GM21717 (cell line): Measurements from ENCODE around the gene PDP2.

Experiments
- ATAC-seq: cut with Tn5 transposase; IDR thresholded peaks from one replicate; pipeline ENCODE4 v1.9.1; 2021; ENCODE audit warnings: mild to moderate bottlenecking, moderate library complexity; ENCODE audit not compliant: unreplicated experiment

The PDP2 gene

GRCh38 chr16:66901626-66902025 lies 21.3 kb downstream of the PDP2 start:
- ATAC-seq = no peak

GRCh38 chr16:66902648-66903543 lies 22.6 kb downstream of the PDP2 start:
- no peak for ATAC-seq

- no peak for ATAC-seq
These were observed 23.5 kb downstream of the PDP2 start for GRCh38 chr16:66903544-66904427.

DNA sequence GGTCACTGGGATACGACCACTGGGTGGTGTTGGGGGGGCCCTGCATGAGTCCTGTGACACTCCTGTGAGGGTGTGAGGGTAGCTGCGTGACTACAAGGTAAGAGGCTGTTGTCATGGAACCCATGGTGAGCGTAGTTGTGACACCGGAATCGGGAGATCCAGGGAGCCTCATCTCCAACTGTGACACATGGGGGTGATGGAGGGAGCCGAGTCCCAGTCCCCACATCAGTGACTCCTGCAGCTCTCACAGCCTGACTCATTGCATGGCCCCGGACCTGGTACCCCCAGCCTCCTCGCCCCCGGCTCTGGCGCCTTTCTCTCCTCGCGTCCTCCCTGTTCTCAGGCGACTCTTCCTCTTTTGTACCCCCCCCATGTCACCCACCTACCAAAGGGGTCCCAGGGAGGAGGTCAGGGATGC lies 24.1 kb downstream of the PDP2 start:
- no peak for ATAC-seq

DNA sequence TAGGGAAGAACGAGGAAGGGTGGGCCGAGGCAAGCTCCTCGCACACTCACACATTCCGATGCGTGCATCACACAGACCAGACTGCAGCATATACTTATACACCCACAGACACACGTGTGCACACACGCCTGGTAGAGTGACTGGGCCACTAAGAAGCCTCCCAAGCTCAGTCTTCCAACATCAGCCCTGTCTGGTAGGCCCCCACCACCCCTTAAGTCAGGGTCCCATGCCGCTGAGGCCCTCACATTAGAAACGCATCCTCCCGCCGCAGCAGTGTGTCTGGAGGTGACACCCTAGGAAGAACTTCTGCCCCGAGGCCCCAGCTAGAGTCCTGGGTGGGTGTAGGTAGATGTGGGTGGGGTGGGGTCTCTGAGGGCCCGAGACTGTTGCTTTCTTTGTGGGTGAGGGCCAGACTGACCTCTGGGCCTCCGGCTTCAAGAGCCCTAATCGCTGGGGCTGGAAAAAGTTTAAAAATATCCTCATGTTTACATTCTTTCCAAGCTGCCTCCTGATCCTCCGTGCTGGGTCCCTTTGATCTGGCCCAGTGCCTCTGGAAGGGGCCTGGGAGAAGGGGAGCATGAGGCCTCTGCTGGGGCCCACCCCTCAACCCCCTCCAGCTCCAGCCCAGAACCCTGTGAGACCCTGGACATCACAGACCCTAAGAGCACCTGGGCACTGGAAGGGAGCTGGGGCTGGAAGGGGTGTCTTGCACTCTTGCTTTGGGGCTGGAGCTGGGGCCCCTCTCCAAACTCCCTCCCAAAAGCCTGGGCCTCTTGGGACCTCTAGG lies 24.7 kb downstream of the PDP2 start:
- ATAC-seq = no peak

DNA sequence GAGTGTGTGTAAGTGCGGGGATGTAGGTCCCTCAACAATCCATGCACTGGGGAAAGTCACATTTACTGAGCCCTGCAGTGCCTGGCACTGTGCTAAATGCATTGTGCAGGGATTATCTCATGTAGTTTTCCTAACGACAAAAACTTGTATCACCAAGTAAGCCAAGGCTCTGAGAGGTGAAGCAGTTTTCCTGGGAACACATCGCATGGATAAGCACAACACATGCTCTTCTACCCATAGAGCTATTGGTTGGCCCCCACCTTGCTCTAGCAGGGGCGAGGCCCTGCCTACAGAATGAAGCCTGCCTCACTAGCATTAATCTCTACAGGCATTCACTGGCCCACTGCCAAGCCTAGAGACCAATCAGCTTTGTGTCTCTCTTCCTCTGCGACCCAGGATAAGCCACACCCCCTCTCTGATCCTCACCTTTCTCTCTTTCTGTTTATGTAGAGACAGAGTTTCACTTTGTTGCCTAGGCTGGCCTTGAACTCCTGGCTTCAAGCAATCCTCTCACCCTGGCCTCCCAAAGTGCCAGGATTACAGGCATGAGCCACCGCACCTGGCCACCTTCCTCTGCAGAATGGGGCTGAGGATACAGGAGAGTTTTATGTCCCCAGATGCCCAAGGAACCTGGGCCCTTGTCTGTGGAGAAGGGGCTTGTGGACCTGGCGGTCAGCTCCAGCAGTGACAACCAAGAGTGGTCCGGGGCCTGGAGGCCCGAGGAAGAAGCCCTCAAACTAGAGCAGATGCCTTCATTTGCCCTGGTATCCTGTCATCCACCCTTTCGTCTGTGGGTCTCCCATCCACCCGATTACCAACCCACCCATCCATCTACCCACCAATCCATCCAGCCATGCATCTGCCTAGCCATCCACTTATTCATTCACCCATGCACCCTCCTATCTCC lies 25.6 kb downstream of the PDP2 start:
- no peak for ATAC-seq

GRCh38 chr16:66906916-66907836 lies 26.9 kb downstream of the PDP2 start:
- no peak for ATAC-seq

- ATAC-seq = no peak
These were observed 27.8 kb downstream of the PDP2 start for GRCh38 chr16:66908116-66908515.

DNA sequence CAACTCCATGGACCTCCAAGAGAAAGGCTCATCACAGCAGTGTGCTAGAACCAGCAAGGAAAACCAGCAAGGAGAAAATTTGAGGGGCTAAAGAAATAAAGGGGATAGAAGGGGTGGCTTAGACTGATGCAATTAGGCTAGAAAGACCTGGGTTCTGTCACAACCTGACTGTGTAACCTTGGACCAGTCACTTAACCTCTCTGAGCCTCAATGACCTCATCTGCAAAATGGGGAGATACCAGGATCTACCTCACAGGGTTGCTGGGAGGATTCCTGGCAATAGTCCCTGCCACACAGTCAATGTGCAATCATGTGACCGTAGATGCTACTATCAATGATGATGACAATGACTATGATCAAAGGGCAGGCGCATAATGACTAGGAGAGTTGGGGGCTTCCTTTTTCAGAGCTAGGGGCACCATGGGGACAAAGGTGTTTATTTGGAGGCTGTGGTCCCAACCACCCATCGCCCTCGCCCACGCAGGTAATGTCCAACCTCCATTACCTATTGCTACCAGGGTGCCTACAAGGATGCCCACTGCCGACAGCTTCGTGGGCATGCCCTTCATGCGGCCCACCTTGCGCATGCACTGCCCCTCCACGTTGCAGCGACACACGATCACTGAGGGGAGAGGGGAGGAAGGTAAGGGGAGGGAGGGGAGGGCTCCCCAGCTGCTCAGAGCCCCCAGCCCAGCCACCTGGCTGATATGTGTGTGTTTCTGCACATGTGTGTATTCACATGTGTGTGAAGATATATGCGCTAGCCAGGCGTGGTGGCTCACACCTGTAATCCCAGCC lies 28.6 kb downstream of the PDP2 start:
- ATAC-seq = no peak

DNA sequence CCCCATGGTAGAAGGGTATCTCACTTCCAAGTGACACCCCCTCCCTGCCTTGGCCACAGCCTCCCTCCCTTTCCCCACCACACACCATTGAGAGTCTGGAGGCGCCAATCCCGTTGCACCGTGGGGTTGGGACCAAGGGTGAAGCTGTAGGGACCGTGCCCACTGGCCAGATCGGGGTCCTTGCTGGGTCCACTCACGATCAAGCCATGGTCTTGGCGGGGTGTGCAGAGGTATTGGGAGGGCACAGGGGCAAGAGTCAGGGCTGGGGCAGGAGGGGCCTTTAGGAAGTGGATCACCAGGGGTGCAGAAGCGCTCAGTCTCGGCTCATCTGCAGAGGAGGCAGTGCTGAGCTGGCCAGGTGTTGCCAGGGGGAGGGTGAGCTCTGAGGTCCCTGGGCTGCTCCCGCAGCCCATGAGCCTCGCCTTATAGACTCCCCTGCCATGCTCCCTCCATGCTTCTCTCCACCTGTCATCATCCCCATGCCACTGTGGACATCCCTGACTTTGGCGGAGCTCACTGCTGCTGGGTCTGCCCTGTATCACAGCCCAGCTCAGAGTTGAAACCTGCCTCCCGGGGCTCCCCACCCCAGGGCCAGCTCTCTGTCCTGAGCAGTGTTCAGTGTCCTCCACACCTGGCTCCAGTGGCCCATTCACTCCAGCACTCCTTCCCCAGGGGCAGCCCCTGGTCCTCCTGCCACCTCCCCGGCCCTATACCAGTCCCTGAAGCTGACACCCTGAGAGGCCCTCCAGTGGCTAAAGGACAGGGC lies 30.0 kb downstream of the PDP2 start:
- no peak for ATAC-seq

DNA sequence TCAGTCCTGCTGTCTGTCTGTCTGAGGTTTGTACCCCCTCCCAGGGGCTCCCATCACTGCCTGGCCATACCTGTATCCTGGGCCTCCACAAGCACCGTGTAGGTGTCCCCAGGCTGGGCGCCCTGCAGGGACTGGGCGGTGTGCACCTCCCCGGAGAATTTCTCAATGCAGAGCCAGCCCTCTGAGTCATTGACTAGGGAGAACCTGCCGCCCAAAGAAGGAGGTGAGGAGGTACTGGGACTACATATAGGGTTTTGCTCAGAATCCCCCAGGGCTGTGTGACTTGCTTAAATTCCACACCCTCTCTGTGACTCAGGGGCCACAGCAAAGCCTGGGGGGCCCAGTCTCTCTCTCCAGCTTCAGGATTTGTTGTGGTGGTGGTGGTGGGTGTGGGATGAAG lies 30.8 kb downstream of the PDP2 start:
- ATAC-seq = no peak

- no peak for ATAC-seq
These were observed 31.5 kb downstream of the PDP2 start for GRCh38 chr16:66911801-66912200.

DNA sequence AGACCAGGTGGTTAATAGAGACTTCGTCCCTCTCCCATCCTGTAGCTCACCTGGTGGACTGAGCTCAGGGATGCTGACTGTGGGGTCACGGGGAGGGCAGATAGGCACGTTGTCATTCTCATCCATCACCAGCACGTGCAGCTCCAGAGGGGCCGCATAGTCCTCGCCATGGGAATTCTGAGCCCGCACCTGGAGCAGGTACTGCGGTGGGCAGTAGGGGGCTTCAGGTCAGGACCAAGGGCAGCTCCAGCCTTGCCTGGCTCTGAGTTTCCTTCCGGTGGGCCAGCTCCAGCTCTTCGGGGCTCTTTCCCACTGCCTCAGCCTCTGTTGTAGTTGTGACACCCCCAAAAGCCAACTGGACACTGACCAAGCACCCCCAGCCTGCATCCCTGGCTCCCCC lies 32.8 kb downstream of the PDP2 start:
- no peak for ATAC-seq

DNA sequence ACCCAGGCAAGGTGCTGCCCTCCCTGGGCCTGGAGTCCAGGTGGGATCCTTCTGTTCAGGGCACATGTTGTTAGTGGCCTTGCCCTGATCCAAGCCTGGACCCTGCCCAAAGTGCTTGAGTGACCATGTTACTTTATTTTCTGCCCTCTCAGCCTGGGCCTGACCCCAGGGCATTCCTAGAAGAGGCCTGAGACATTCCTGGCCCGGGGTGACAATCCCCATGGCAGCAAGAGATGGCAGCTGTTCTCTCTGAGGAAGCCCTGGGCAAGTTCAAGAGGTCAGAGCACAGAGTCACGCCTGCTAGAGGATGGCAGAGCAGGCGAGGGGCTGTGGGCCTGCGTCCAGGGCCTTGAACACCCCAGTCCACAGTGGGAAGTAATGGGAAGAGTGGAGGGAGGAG lies 33.4 kb downstream of the PDP2 start:
- no peak for ATAC-seq

GRCh38 chr16:66914541-66914940 lies 34.2 kb downstream of the PDP2 start:
- ATAC-seq = no peak

GRCh38 chr16:66915041-66915440 lies 34.7 kb downstream of the PDP2 start:
- ATAC-seq = no peak

DNA sequence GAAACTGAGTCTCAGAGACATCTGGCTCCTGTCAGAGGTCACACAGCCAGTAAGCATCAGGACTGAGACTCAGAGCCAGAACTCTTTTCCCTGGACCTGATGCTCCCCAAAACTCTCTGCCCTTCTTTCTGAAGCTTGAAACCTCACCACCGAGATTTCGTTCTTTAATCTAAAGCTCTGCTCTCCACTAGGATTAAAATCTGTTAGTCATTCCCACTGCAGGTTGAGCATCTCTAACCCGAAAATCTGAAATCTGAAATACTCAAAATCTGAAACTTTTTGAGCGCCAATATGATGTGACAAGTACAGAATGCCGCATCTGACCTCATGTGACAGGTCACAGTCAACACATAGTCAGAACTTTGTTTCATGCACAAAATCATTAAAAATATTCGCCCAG lies 36.2 kb downstream of the PDP2 start:
- ATAC-seq = no peak
